ENCODE measurements around the gene TFIP11. TPM values are rescaled to one million over a fixed set of nuclear protein-coding genes. Genes with fewer than 3 reads are reported as not detected.

The TFIP11 gene
- total RNA-seq: 33.9 TPM

GRCh38 chr22:26512149-26512793 is at the start of gene TFIP11:
Gene TFIP11, minus strand, starts transcription at chr22:26512473. Its CDS starts 2,201 bp downstream, at chr22:26510272.
- DNase-seq (ENCODE audit: low spot score): peak; percentile 94

GRCh38 chr22:26561756-26562417 is 49.6 kb upstream of the TFIP11 start:
- DNase-seq (ENCODE audit: low spot score): no peak

GRCh38 chr22:26559961-26560575 is 47.8 kb upstream of the TFIP11 start:
- DNase-seq (ENCODE audit: low spot score): no peak

GRCh38 chr22:26558248-26558895 is 46.1 kb upstream of the TFIP11 start:
- no peak for DNase-seq (ENCODE audit: low spot score)

- DNase-seq (ENCODE audit: low spot score): no peak
These were observed 44.6 kb upstream of the TFIP11 start for GRCh38 chr22:26556904-26557303.

GRCh38 chr22:26555478-26555877 is 43.2 kb upstream of the TFIP11 start:
- no peak for DNase-seq (ENCODE audit: low spot score)

GRCh38 chr22:26554956-26555355 is 42.7 kb upstream of the TFIP11 start:
- no peak for DNase-seq (ENCODE audit: low spot score)

- no peak for DNase-seq (ENCODE audit: low spot score)
These were observed 40.9 kb upstream of the TFIP11 start for GRCh38 chr22:26553056-26553752.

- no peak for DNase-seq (ENCODE audit: low spot score)
These were observed 40.2 kb upstream of the TFIP11 start for GRCh38 chr22:26552466-26552865.

- no peak for DNase-seq (ENCODE audit: low spot score)
These were observed 39.3 kb upstream of the TFIP11 start for GRCh38 chr22:26551568-26551967.

GRCh38 chr22:26550498-26551033 is 38.3 kb upstream of the TFIP11 start:
- DNase-seq (ENCODE audit: low spot score): no peak

GRCh38 chr22:26549902-26550497 is 37.7 kb upstream of the TFIP11 start:
- no peak for DNase-seq (ENCODE audit: low spot score)

GRCh38 chr22:26548984-26549383 is 36.7 kb upstream of the TFIP11 start:
- DNase-seq (ENCODE audit: low spot score): peak; percentile 71

- no peak for DNase-seq (ENCODE audit: low spot score)
These were observed 36.0 kb upstream of the TFIP11 start for GRCh38 chr22:26548303-26548702.

GRCh38 chr22:26547837-26548236 is 35.6 kb upstream of the TFIP11 start:
- no peak for DNase-seq (ENCODE audit: low spot score)

- DNase-seq (ENCODE audit: low spot score): no peak
These were observed 35.2 kb upstream of the TFIP11 start for GRCh38 chr22:26547426-26547825.

- DNase-seq (ENCODE audit: low spot score): no peak
These were observed 34.0 kb upstream of the TFIP11 start for GRCh38 chr22:26546282-26546681.

GRCh38 chr22:26545827-26546226 is 33.6 kb upstream of the TFIP11 start:
- DNase-seq (ENCODE audit: low spot score): no peak

GRCh38 chr22:26545385-26545784 is 33.1 kb upstream of the TFIP11 start:
- no peak for DNase-seq (ENCODE audit: low spot score)

- DNase-seq (ENCODE audit: low spot score): no peak
These were observed 32.2 kb upstream of the TFIP11 start for GRCh38 chr22:26544489-26544888.

GRCh38 chr22:26542831-26543230 is 30.6 kb upstream of the TFIP11 start:
- no peak for DNase-seq (ENCODE audit: low spot score)

Data from ureter (tissue), 1 donor.